NCI-H2171 treated with DMSO at 0.1 percent for 48 hours (cell line): ENCODE data around the gene FARS2.

Source experiments
- DNase-seq: peaks from one replicate; lab custom pipeline; 2025; lab: John Stamatoyannopoulos, UW

FARS2 gene

GRCh38 chr6:5379647-5380242, 118.4 kb downstream of the FARS2 start:
- DNase-seq: peak; percentile 20

GRCh38 chr6:5383856-5384255, 122.5 kb downstream of the FARS2 start:
- DNase-seq: no peak

- DNase-seq: no peak
Measured at GRCh38 chr6:5384276-5384675, 123.0 kb downstream of the FARS2 start.

- no peak for DNase-seq
Measured at GRCh38 chr6:5388326-5388725, 127.0 kb downstream of the FARS2 start.

- DNase-seq: no peak
Measured at GRCh38 chr6:5389086-5389745, 127.9 kb downstream of the FARS2 start.

- DNase-seq: no peak
Measured at GRCh38 chr6:5390177-5390576, 128.9 kb downstream of the FARS2 start.

GRCh38 chr6:5394280-5394679, 133.0 kb downstream of the FARS2 start:
- DNase-seq: no peak

- no peak for DNase-seq
Measured at GRCh38 chr6:5395719-5396118, 134.4 kb downstream of the FARS2 start.

- DNase-seq: peak; percentile 63
Measured at GRCh38 chr6:5398530-5398929, 137.2 kb downstream of the FARS2 start.

- DNase-seq: no peak
Measured at GRCh38 chr6:5399391-5399790, 138.1 kb downstream of the FARS2 start.

- peak; percentile 47 for DNase-seq
Measured at GRCh38 chr6:5401845-5402738, 140.8 kb downstream of the FARS2 start.

GRCh38 chr6:5403076-5403475, 141.8 kb downstream of the FARS2 start:
- no peak for DNase-seq

GRCh38 chr6:5403609-5404008, 142.3 kb downstream of the FARS2 start:
- no peak for DNase-seq

GRCh38 chr6:5405976-5406375, 144.7 kb downstream of the FARS2 start:
- DNase-seq: no peak

- no peak for DNase-seq
Measured at GRCh38 chr6:5411414-5411813, 150.1 kb downstream of the FARS2 start.

GRCh38 chr6:5412017-5412416, 150.7 kb downstream of the FARS2 start:
- DNase-seq: no peak

GRCh38 chr6:5412663-5413062, 151.3 kb downstream of the FARS2 start:
- peak; percentile 35 for DNase-seq

- no peak for DNase-seq
Measured at GRCh38 chr6:5416250-5416649, 154.9 kb downstream of the FARS2 start.

- peak; percentile 45 for DNase-seq
Measured at GRCh38 chr6:5422321-5422915, 161.1 kb downstream of the FARS2 start.

- peak; percentile 66 for DNase-seq
Measured at GRCh38 chr6:5423251-5423650, 161.9 kb downstream of the FARS2 start.

- no peak for DNase-seq
Measured at GRCh38 chr6:5424726-5425125, 163.4 kb downstream of the FARS2 start.

- no peak for DNase-seq
Measured at GRCh38 chr6:5425267-5425666, 164.0 kb downstream of the FARS2 start.

GRCh38 chr6:5425797-5426196, 164.5 kb downstream of the FARS2 start:
- no peak for DNase-seq
